GM12878 (cell line): ENCODE results near the gene PTPRN2. TPM values are rescaled to one million over a fixed set of nuclear protein-coding genes. Genes with fewer than 3 reads are reported as not detected.

Experiments
- ATAC-seq: fragments of 200-7000 bp; cut with Tn5 transposase; 3 replicates; pipeline ENCODE4 v1.9.1; 2020; ENCODE audit warnings: mild to moderate bottlenecking, moderate library complexity
- BruUV-seq: library from RNA; stranded (reverse); fragments of 400-500 nt; replicated peaks from 2 replicates; lab custom pipeline; 2021; lab: Mats Ljungman, UMichigan
- CTCF ChIA-PET: fragments of 300-600 bp; sonication (Branson Sonifier 250); formaldehyde crosslinking; extraction: SDS; loops from one replicate; lab custom pipeline; 2021; ENCODE audit warnings: inconsistent platforms; lab: Yijun Ruan, JAX
- POLR2A ChIA-PET: fragments of 350-600 bp; formaldehyde crosslinking; extraction: SDS; loops from one replicate; lab custom pipeline; 2021; ENCODE audit warnings: inconsistent platforms; lab: Charles Lee
- RAD21 ChIA-PET: fragments of 300-600 bp; sonication (Branson Sonifier 250); formaldehyde crosslinking; loops from one replicate; lab custom pipeline; 2023; ENCODE audit warnings: antibody characterized with exemption; ENCODE audit not compliant: unreplicated experiment; lab: Charles Lee
- SMC1A ChIA-PET: fragments of 300-600 bp; sonication (Branson Sonifier 250); formaldehyde crosslinking; loops from one replicate; lab custom pipeline; 2023; ENCODE audit not compliant: unreplicated experiment, uncharacterized antibody; lab: Charles Lee
- DNase-seq: peaks from one replicate; pipeline ENCODE4 v3.0.0-alpha.2; 2011; ENCODE audit warnings: low read depth, low spot score
- FAIRE-seq: peaks from 3 replicates; lab custom pipeline; 2011; peaks lifted over from hg19 to GRCh38; lab: Jason Lieb, UNC
- H2AFZ ChIP-seq: 2 replicates; pipeline ENCODE4 v1.6.0; 2011; ENCODE audit warnings: low read depth, low read length, control low read depth; ENCODE audit not compliant: control insufficient read depth
- H3K27ac ChIP-seq: 2 replicates; pipeline ENCODE4 v1.5.1; 2011; ENCODE audit warnings: control low read depth; ENCODE audit not compliant: control insufficient read depth, insufficient read depth
- H3K27me3 ChIP-seq, 2 experiments: replicated peaks in 1 of 2; 2 replicates each; pipeline versions ENCODE4 v1.6.0 to v1.6.1; 2011; ENCODE audit warnings: low read length in 1 of 2; ENCODE audit not compliant: control insufficient read depth in 2 of 2, insufficient read depth in 2 of 2
- H3K36me3 ChIP-seq, 2 experiments: 2 replicates each; pipeline ENCODE4 v1.5.1; 2011; ENCODE audit warnings: low read length in 1 of 2; ENCODE audit not compliant: control insufficient read depth in 2 of 2, insufficient read depth in 2 of 2
- H3K4me1 ChIP-seq: 2 replicates; pipeline ENCODE4 v1.6.1; 2011; ENCODE audit warnings: mild to moderate bottlenecking, low read length, moderate library complexity, mixed read lengths; ENCODE audit not compliant: control insufficient read depth, insufficient read depth
- H3K4me2 ChIP-seq: 2 replicates; pipeline ENCODE4 v1.6.0; 2011; ENCODE audit warnings: control low read depth; ENCODE audit not compliant: control insufficient read depth, insufficient read depth
- H3K4me3 ChIP-seq: fragments of 200-600 bp; sonication (generic); 2 replicates; pipeline ENCODE4 v1.5.1; 2016
- H3K79me2 ChIP-seq: 2 replicates; pipeline ENCODE4 v1.6.0; 2011; ENCODE audit warnings: low read length; ENCODE audit not compliant: control insufficient read depth, insufficient read depth
- H3K9ac ChIP-seq: 2 replicates; pipeline ENCODE4 v1.8.0; 2011; ENCODE audit warnings: low read length, control low read depth, mixed read lengths; ENCODE audit not compliant: control insufficient read depth, insufficient read depth
- H3K9me3 ChIP-seq: replicated peaks from 3 replicates; pipeline ENCODE4 v1.5.1; 2011; ENCODE audit warnings: mild to moderate bottlenecking, low read length; ENCODE audit not compliant: control insufficient read depth, insufficient read depth
- H4K20me1 ChIP-seq: 2 replicates; pipeline ENCODE4 v1.6.0; 2011; ENCODE audit not compliant: control insufficient read depth, insufficient read depth
- BHLHE40 ChIP-seq, 2 experiments: fragments of 450-650 bp in 1 of 2; IDR thresholded peaks; 2 replicates each; pipeline ENCODE4 v1.6.1; 2011 to 2017; ENCODE audit warnings: low read depth in 2 of 2, borderline replicate concordance in 1 of 2, improper control_type of control experiment in 1 of 2, low read length in 1 of 2, mild to moderate bottlenecking in 1 of 2
- CREM ChIP-seq: IDR thresholded peaks from 2 replicates; pipeline ENCODE4 v1.6.1; 2014; ENCODE audit warnings: antibody characterized with exemption, low read depth
- HDAC2 ChIP-seq: fragments of 200-600 bp; sonication (generic); IDR thresholded peaks from 2 replicates; pipeline ENCODE4 v1.6.1; 2017
- HDGF ChIP-seq: fragments of 450-650 bp; IDR thresholded peaks from 2 replicates; pipeline ENCODE4 v1.6.1; 2016; ENCODE audit warnings: antibody characterized with exemption
- IKZF2 ChIP-seq, 2 experiments: fragments of 450-650 bp; IDR thresholded peaks; 2 replicates each; pipeline ENCODE4 v1.6.1; 2017; ENCODE audit warnings: mild to moderate bottlenecking in 2 of 2, moderate library complexity in 2 of 2
- PAX8 ChIP-seq: fragments of 450-650 bp; IDR thresholded peaks from 2 replicates; pipeline ENCODE4 v1.6.1; 2017; ENCODE audit warnings: mild to moderate bottlenecking, moderate library complexity
- POLR2AphosphoS2 ChIP-seq: IDR thresholded peaks from 2 replicates; pipeline ENCODE4 v1.6.1; 2011; ENCODE audit warnings: low read depth, mild to moderate bottlenecking, low read length, improper control_type of control experiment, moderate library complexity
- SMAD1 ChIP-seq: fragments of 450-650 bp; IDR thresholded peaks from 2 replicates; pipeline ENCODE4 v1.6.1; 2018; ENCODE audit warnings: mild to moderate bottlenecking, low read depth; ENCODE audit not compliant: partially characterized antibody
- WRNIP1 ChIP-seq: IDR thresholded peaks from 2 replicates; pipeline ENCODE4 v1.6.1; 2011; ENCODE audit warnings: low read depth, low read length, improper control_type of control experiment, borderline replicate concordance
- WGBS: methylation state at CpG from one replicate; pipeline ENCODE4 v1.1.6; 2016; ENCODE audit warnings: low lambda C conversion rate; ENCODE audit not compliant: insufficient replicate concordance, insufficient coverage; ENCODE audit errors: missing lambda C conversion rate; 5-methylcytosine and 5-hydroxymethylcytosine counted together
- in situ Hi-C: fragments of 300-500 bp; cut with MboI; formaldehyde crosslinking; loops from 9 replicates; pipeline ENCODE4 v1.14.3; 2018; ENCODE audit warnings: mixed read lengths
- intact Hi-C: fragments of 100-400 bp; cut with micrococcal nuclease; formaldehyde crosslinking; loops from one replicate; pipeline ENCODE4 v1.14.2; 2022; ENCODE audit not compliant: unreplicated experiment
- polyA plus RNA-seq, 11 experiments: library from polyadenylated mRNA; depleted of rRNA in 4 of 11; unstranded in 6 of 11; stranded (reverse) in 5 of 11; fragments of >200 nt; fragmentation: Nextera tagmentation in 4 of 11; fragmentation: Illumina TruSeq in 1 of 11; extraction: Ambion mirVana in 4 of 11; extraction: Trizol in 1 of 11; gene quantifications; 1 replicate in 1 of 11; 2 replicates in 10 of 11; pipeline versions ENCODE4 v1.2.1 to v1.2.3, GENCODE V29; 2011 to 2016; ENCODE audit warnings: inconsistent platforms in 2 of 11, missing spikeins in 2 of 11, low read depth in 1 of 11
- total RNA-seq, 4 experiments: library from RNA; depleted of rRNA in 3 of 4; stranded (reverse); fragments of >200 nt in 3 of 4; fragmentation: Illumina TruSeq in 1 of 4; extraction: Trizol in 1 of 4; gene quantifications; 2 replicates each; pipeline versions ENCODE4 v1.2.1 to v1.2.3, GENCODE V29; 2013 to 2021
- TF ChIP-seq, protein P1 (sequence below): IDR thresholded peaks from 2 replicates; pipeline ENCODE4 v1.6.1; 2011; ENCODE audit warnings: low read depth, low read length, improper control_type of control experiment, borderline replicate concordance
- TF ChIP-seq, protein P2 (sequence below): fragments of 450-650 bp; conservative IDR thresholded peaks from 2 replicates; pipeline ENCODE4 v1.6.1; 2017; ENCODE audit warnings: mild to moderate bottlenecking, moderate library complexity

PTPRN2 gene
- total and polyA plus RNA-seq, 10 of the 15 experiments (the other 5 are each of a cell fraction or from before 2014, with no cell fraction given): 5.4 TPM; not detected in 9

DNA sequence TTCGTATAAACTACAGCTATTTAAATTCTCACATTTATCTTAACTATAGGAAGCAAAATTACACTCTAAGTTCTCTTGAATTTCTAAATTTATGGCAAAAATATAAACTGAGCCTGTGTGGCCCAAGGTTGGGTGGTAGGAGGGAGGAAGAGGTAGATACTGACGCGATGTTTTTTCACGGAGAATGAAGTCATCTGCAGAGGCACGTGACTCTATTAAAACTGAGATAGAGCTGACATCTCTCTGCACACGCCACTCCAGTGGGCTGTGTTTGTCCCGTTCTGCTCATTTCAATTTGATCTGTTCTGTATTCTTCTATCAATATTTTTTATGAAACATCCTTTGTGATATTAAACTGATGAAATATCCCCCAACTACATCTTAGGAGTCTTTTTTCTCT is 964.1 kb downstream of the PTPRN2 start:
- H3K4me3 ChIP-seq: no peak overlapping the region
- TF ChIP-seq HDGF: no peak
- TF ChIP-seq CREM: no peak
- TF ChIP-seq, protein P1, sequence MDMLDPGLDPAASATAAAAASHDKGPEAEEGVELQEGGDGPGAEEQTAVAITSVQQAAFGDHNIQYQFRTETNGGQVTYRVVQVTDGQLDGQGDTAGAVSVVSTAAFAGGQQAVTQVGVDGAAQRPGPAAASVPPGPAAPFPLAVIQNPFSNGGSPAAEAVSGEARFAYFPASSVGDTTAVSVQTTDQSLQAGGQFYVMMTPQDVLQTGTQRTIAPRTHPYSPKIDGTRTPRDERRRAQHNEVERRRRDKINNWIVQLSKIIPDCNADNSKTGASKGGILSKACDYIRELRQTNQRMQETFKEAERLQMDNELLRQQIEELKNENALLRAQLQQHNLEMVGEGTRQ: no peak
- TF ChIP-seq BHLHE40 (IDR thresholded peaks at IDR 0.05; ENCODE audit: borderline replicate concordance in 1 of 2, low read depth in 2 of 2, low read length in 1 of 2): no peak
- TF ChIP-seq, protein P2, sequence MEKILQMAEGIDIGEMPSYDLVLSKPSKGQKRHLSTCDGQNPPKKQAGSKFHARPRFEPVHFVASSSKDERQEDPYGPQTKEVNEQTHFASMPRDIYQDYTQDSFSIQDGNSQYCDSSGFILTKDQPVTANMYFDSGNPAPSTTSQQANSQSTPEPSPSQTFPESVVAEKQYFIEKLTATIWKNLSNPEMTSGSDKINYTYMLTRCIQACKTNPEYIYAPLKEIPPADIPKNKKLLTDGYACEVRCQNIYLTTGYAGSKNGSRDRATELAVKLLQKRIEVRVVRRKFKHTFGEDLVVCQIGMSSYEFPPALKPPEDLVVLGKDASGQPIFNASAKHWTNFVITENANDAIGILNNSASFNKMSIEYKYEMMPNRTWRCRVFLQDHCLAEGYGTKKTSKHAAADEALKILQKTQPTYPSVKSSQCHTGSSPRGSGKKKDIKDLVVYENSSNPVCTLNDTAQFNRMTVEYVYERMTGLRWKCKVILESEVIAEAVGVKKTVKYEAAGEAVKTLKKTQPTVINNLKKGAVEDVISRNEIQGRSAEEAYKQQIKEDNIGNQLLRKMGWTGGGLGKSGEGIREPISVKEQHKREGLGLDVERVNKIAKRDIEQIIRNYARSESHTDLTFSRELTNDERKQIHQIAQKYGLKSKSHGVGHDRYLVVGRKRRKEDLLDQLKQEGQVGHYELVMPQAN: no peak
- TF ChIP-seq IKZF2 (IDR thresholded peaks at IDR 0.05): no peak
- no peak for TF ChIP-seq WRNIP1
- TF ChIP-seq HDAC2: no peak
- no peak for TF ChIP-seq SMAD1
- TF ChIP-seq POLR2AphosphoS2: no peak
- no peak for TF ChIP-seq PAX8

More for the DNA sequence above, 964.1 kb downstream of the PTPRN2 start:
- FAIRE-seq (no peak), DNase-seq (no peak), ATAC-seq (no peak)
- intact Hi-C loops: no loop called here
- no peaks in the 10 kb centered on the region; the same call in 2 of the 3 replicates for H3K9me3 ChIP-seq
- H4K20me1 ChIP-seq: no peaks in the 10 kb centered on the region
- no peak overlapping the region for H3K4me2 ChIP-seq
- no peak overlapping the region for H3K27ac ChIP-seq
- SMC1A ChIA-PET: no interaction called here
- WGBS: 51% methylated on average over 7 of the region's 7 CpGs
- CTCF ChIA-PET: no interaction called here
- H2AFZ ChIP-seq: no peak overlapping the region
- POLR2A ChIA-PET: no interaction called here
- H3K9ac ChIP-seq: no peak overlapping the region
- in situ Hi-C loops: no loop called here
- no peaks in the 10 kb centered on the region for H3K27me3 ChIP-seq
- H3K4me1 ChIP-seq: no peaks in the 10 kb centered on the region
- no peaks in the 10 kb centered on the region for H3K79me2 ChIP-seq
- no TSS peak for BruUV-seq
- H3K36me3 ChIP-seq: no peaks in the 10 kb centered on the region
- RAD21 ChIA-PET: no interaction called here
